GM12801 (cell line): Measurements from ENCODE around the gene AKR1C1.

Experiments used
- CTCF ChIP-seq: IDR thresholded peaks from one replicate; pipeline ENCODE4 v1.5.1; 2011; ENCODE audit warnings: control low read depth; ENCODE audit not compliant: insufficient read length; ENCODE audit errors: extremely low read depth

Gene AKR1C1

GRCh38 chr10:4947039-4947634, 16.1 kb upstream of the AKR1C1 start:
- TF ChIP-seq CTCF, result no peak

GRCh38 chr10:4947635-4948596, 15.3 kb upstream of the AKR1C1 start:
- no peak for TF ChIP-seq CTCF

GRCh38 chr10:4953405-4953804, 9.8 kb upstream of the AKR1C1 start:
- no peak for TF ChIP-seq CTCF

GRCh38 chr10:4977025-4977424, 13.8 kb downstream of the AKR1C1 start:
- no peak for TF ChIP-seq CTCF

GRCh38 chr10:4978870-4979269, 15.7 kb downstream of the AKR1C1 start:
- no peak for TF ChIP-seq CTCF

- no peak for TF ChIP-seq CTCF
Measured at GRCh38 chr10:4980793-4981192, 17.6 kb downstream of the AKR1C1 start.

- TF ChIP-seq CTCF, result no peak
Measured at GRCh38 chr10:4981722-4982471, 18.7 kb downstream of the AKR1C1 start.
